ENCODE measurements around the gene VSIR. TPM values are rescaled to one million over a fixed set of nuclear protein-coding genes. Genes with fewer than 3 reads are reported as not detected.

Gene VSIR
- total RNA-seq, 4 donors from 2014 or later = 54.1 to 120 (median 84.7) TPM

DNA sequence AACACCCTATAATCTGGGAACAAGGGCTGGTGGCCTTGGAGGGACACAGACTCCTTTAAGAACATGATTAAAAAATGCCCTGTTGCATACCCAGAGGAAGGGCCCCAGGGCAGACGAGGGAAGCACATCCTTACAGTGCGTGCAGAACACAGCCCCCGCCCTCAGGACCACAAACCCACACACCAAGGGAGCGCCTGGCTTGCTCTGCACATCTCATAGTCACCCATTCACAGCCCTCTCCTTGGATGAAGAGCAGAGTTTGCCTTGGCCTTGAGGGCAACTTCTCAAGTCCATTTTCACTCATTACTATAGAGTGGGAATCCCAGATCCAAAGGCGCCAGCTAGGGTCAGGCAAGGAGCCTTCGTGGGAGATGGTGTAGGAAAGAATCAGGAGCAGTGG is 6.3 kb upstream of the VSIR start:
- no peak for TF ChIP-seq CTCF (IDR thresholded peaks at IDR 0.05; ENCODE audit: low read depth)

DNA sequence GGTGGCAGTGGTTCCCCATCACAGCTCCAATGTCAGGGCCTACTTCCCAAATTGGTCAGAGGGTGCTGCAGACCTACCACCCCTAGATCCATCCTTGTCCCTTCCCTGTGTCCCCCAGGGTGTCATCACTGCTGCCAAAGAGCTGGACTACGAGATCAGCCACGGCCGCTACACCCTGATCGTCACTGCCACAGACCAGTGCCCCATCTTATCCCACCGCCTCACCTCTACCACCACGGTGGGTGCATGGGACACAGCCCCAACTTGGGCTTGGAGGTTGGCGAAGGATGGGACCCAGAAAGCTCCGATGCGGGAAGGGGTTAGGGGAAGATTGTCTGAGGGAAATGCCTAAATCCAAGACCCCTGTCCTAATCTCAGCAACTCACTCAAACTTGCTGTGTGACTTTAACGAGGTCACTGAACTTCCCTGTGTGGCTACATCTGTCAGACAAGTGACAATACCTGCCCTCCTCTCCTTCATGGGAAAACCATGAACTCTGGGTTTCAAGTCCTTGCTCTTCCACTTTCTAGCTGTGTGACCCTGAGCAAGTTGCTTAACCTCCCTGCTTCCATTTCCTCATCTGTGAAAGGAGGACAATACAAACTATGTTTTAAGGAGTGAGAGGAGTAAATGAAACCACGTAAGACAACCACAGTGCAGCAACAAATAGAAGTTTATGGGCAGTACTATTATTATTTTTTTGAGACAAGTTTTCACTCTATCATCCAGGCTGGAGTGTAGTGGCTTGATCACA is 4.9 kb upstream of the VSIR start:
- no peak for TF ChIP-seq CTCF (IDR thresholded peaks at IDR 0.05; ENCODE audit: low read depth)

DNA sequence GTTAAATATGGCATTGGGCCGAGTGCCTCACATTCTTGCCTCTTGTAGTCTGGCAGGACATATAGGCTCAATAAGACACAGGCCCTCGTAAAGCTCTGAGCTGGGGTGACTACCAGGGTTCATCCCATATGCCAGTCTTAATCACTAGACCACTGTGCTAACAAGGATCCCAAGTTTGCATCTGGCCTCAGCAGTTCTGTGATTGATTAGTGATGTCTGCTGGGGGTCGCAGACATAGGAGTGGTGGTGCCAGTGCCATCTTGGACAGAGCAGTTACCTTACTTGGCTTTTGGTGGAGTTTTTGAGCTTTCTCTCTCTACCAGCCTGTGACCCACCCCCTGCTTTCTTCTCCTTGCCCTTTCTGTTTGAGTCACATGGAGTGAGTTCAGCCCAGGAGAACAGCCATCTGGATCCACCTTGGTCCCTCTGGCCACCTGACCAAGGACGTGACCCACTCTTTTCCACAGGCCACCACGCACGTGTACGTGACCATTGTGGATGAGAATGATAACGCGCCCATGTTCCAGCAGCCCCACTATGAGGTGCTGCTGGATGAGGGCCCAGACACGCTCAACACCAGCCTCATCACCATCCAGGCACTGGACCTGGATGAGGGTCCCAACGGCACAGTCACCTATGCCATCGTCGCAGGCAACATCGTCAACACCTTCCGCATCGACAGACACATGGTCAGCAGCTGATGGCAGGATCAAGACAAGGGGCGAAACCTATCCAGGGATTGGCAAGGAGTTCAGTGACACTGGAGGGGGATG is 4.1 kb upstream of the VSIR start:
- TF ChIP-seq CTCF (IDR thresholded peaks at IDR 0.05; ENCODE audit: low read depth) = no peak

DNA sequence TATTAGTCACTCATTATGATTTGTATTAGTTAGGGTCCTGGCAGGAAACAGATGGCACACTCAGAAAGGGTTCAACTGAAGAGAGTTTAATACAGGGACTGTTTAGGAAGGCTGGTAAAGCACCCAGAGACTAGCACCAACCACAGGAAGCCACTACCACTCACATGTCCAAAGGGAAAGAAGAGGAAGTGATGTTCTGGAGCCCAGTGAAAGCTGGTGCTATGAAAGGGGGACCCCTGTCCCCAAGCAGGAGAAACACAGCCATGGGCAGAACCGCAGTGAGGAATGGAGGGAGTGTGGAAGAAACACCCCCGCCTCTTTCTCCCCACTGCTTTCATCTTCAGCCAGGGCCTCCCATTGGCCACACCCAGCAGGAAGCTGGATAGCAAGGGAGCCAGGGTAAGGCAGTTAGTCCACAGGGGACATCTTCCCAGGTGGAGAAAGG is 3.2 kb upstream of the VSIR start:
- TF ChIP-seq CTCF (IDR thresholded peaks at IDR 0.05; ENCODE audit: low read depth) = no peak

GRCh38 chr10:71774916-71775702 is 1.8 kb upstream of the VSIR start:
- TF ChIP-seq CTCF (IDR thresholded peaks at IDR 0.05; ENCODE audit: low read depth) = no peak

DNA sequence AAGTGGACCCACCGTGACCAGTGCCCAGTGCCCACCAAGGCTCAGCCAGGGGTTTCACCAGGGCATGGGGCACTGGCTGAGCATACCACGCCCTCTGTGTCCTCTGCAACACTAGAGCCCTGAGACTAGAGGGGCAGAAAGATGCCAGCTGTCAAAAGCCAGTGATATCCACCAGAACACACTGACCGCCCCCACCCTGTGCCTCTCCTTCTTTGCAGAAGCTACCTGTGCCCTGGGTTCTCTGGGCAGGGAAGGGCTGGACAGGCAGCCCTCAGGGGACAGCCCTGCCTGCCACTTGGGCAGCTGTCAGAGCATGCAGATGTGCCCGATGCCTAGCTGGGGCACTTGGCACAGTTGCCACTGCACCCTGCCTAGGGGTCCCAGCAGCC is 494 bp downstream of the VSIR start:
- TF ChIP-seq CTCF (IDR thresholded peaks at IDR 0.05; ENCODE audit: low read depth) = no peak

All from subcutaneous adipose tissue (tissue), 4 donors.